Measurements from ENCODE around the gene RREB1.

GRCh38 chr6:7166410-7167293 lies 58.9 kb downstream of the RREB1 start:
- no peak for TF ChIP-seq CTCF (IDR thresholded peaks at IDR 0.05 in 8 of 11, conservative IDR thresholded peaks at IDR 0.05 in 3 of 11)
- TF ChIP-seq POLR2AphosphoS5 (IDR thresholded peaks at IDR 0.05) = no peak
- no peak for TF ChIP-seq POLR2A (IDR thresholded peaks at IDR 0.05)
